ENCODE results near the gene ST8SIA2.

Gene ST8SIA2

DNA sequence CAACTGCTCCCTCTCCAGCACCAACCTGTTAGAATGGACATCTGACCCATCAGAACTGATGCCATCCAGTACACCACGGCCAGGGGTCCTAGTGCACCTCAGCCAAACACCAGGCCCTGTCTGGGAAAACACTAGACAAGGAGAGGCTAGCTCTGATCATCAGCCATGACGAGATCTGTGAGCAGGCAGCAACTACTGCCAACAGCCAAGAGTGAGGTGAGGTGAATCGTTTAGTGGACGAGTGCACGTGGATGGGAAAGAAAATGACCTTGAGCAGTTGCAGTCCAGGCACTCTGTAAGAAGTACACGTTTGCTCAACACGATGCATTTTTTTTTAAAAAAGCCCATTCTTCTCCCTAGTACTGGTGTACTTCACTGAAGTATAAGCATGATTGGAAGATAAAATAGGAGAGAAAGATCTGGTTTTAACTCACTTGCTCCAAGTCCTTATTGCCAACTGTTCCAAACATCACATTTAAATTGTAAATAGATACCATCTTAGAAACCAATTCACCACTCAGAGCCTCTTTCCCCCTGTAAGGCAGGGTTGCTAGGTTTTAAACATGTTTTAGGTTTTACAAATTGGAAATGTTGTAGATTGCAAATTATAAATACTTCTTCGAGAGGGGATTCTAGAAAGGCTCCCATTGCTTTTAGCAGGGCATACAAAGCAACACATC, 5.7 kb downstream of the ST8SIA2 start:
- DNase-seq = no peak

DNA sequence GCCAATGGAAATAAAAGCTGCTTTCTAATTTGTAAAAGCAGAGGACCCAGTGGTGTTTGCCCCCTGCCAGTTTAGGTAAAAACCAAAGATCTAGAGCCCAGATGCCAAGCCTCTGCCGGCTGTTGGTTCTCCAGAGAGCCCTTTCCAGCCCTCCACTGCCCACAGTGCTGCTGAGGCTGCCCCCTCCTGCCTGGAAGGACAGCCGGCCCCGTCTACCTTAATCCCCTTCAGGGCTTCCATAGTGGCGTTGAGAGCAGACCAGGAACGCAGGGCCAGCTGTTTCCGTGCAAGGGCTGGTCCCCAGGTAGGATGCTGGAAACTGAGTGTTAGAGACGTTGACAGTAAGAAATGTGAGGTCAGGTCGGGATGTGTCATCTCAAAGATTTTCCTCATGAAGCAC, 6.9 kb downstream of the ST8SIA2 start:
- DNase-seq = no peak

DNA sequence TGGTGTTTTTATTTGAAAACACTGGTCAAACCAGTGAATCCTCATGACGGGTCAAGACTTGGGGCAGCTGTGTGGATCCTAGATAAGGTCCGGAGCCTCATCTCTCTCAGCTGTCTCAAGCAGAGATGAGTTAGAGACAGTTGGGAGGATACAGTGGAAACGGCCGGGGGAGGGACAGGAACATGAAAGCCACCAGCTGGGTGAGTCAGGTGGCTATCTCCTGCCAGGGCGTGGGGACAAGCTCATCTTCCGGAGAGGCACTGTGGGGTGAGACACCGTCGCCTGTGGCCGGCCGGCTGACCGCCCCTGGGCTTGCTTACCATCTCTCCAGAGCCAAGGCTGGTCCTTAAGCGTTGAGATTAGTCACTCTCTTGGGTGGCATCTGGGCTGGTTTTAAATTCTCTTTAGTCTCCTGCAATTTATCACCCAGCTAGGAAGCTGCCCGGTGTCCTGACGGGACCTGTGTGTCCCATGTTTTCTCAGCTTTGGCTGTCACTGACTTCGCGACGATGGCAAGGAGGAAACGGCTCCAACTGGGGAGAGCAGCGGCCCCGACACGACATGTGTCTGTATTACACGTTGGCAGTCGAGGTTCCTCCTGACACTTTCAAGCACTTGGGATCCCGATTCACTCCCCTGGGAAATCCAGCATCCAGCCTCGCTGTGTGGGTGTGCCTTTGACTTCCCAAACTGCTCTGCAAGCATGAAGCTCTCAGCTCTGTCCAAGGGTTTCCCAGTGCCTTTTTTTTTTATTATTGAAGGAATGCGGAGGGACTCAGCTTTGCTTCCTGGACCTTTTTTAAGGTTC, 7.5 kb downstream of the ST8SIA2 start:
- DNase-seq = no peak

DNA sequence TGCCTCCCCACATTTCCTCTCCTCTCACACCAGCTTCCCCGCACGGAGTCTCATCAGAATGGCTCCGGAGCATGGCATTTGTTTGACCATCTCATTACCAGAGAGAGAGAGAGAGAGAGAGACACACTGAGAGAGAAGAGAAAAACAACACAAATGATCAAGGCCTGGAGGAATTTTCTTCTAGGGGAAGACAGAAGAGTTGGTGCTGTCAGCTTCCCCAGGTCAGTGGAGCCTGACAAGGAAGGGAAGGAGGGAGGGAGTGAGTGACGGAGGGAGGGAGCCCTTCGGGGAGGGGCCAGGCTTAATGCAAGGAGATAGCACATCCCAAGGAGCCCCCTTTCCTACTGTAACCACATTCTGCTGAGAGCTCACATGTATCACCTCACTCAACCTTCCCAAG, 9.1 kb downstream of the ST8SIA2 start:
- DNase-seq = no peak

DNA sequence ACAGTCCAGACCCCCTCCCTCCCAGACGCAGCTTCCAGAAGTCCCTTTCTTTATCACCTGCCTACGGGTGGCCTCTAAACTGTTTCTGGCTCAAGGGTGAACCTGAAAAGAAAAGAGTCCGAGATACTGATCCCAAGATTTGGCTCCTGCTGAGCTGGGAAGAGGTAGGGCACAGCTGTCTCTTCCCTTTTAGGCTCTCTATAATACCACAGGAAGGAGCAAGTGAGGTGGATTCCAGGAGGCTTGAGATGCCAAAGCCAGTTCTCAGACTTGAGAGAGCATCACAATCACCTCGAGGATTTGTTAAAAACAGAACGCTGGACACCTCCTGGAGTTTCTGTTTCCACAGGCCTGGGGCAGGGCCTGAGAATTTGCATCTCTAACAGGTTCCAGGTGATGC, 12.3 kb downstream of the ST8SIA2 start:
- DNase-seq = no peak

DNA sequence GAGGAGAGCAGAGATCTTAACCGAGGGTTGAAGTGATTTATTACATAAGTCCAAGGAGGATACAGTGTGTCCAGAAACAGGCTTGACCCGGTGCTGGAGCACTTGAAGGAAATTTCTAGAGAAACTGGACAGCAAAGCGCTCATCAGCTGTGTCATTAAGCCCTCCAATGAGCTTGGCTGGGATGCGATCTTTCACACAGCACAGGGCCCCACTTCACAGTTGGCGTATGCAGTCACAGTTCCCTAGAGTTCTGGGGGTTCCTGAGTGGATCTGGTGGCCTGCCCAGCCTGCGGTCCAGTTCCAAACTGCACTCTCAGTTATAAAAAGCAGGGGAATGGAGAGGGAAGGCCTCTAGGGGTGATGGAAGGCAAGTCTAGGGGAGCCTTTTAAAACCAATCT, 13.6 kb downstream of the ST8SIA2 start:
- DNase-seq = no peak

DNA sequence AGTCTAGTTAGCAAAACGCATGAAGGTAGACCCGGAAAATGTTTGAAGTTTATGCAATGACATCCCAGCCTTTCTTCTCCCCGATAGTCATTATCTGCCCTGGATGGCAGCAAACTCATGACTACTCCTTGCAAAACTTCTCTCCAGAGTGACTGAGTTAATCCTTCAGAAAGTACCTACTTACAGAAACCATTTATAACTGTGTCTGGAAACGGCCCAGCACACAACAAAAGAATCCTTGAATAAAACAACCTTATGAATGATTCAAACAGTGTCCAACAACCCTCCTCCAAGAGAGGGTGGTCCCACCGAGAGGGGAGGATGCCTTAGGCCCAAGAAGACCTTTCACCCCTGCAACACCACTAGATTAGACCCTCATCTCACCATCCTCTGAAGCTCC, 14.2 kb downstream of the ST8SIA2 start:
- no peak for DNase-seq

DNA sequence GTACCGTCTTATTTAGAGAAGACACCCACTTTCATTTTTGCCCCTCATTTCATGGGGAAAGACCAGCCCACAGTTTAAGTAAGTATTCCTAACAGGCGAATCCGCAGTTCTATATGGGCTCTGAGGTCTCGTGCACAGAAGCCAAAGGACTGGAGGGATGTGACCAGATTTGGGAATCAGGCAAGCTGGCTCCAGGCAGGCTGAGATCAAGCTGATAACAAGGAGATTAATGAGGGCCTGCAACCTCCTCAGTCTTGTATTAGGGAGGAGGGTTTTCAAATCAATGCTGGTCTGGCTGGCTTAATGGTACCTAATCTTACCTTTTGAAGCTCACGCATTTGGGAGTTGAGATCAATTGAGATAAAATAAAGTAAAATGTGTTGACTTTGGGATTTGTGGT, 15.3 kb downstream of the ST8SIA2 start:
- DNase-seq = no peak

DNA sequence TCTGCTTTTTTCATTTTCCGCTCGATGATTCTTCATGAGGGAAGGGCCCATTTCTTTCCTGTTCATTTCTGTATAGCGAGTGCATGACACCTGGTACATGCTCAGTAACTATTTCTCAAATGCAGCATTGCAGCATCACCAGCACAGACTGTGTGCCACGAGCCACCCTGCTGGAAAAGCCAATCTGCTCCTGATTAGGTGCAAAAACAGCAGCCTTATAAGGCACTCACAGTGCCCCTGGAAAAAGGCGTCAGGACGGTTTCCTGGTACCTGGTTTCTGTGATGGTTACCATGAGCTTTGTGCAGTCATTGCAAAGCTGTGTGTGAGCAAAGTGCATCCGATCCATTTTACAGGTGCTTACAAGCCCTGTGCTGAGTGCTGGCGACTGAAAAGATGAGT, 15.8 kb downstream of the ST8SIA2 start:
- DNase-seq = no peak

DNA sequence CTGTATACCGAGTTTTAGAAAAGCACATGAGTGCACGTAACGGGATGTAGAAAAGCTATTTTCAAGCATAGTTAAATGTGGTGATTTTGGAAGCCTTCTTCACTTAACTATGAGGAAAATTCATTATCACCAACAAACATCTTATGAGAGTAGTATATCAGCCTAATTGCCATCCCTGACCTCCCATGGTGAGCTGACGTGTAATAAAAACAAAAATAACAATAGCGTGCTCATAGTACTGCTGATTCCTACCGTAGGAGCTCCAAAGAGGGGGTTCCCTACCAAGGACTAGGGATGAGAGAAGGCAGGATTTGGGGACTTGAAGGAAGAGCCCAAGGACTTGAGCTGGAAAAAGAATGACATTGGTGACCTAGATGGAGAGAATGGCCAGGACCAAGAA, 16.9 kb downstream of the ST8SIA2 start:
- DNase-seq = no peak

DNA sequence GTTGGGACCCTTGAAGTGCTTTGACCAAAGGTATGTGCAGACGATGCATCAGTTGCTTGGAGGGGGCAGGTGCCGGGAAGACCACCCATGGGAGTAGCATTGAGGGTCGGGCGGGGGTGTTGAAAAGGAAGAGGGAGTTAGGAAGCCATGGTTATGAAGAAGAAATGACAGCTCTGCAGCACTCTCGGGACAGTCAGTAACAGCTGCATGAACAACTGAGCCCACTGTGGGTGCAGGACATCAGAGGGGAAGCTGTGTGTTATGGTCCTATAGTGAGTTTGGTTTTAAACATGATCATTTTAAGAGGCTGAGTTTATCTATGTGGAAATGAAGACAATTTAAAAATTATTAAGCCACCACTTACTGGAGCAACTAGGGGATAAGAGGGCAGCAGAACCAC, 17.6 kb downstream of the ST8SIA2 start:
- no peak for DNase-seq

DNA sequence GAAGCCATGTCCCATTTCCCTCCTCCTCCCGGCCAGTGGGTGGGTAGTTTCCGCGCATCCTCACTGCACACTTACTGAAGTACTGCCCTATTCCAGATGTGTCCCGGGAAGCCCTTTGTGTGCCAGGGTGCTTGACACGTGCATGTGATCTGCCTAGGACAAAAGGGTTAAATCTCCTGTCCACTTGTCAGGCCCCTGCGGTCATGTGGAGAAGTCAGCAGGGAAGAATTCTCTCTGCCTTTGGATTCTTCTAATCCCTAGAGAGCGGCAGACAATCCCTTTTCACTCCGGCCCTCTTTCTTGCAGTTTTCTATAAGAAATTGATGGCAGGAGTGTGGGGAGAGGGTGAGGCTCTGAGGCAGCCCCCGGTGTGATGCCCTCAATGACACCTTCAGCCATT, 19.8 kb downstream of the ST8SIA2 start:
- DNase-seq = no peak

DNA sequence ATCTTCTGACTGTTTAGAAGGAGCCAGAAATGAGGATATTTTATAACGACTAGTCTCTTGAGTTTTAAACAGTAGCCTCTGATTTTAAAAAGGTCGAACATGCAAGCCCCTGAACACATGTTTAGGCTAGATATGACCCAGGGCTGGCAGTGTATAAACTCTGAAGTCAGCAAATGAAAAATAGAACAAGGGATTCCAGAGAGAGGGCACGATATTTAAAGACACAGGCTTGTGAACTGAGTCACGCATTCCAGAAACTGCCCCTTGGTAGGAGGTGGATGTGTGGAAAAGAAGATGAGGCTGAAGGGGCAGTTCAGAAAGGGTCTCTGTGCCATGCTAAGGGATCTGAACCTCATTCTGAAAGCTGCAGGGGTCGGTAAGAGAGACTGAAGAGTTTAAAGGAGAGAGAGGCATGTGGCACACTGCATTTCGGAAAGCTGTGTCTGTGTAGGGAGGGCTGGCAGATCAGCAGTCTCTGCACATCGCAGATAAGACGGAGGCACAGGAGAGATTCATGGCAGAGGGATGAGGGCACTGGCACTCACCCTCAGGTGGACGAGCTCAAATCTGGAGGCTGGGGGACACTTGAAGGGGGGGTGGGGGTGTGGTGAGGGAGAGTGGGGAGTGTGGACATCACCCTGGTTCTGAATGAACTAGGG, 22.1 kb downstream of the ST8SIA2 start:
- DNase-seq = no peak

DNA sequence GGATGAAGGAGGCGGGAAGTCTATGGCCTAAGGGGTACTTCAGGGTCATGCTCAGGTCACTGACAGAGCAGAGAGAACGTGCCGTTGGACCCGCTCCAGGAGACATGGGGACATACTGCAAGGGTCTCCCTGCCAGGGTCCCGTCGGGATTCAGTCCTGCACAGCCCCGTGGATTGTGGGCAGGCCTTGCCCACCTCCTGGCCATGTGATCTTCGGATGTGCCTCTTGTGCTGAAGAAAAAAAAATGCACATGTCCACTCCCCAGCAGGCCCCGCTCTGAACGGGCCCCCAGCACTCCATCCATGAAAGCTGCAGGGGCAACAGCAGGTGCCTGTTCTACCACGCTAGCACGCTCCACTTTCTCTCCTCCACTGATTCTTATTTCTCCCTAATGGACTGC, 22.9 kb downstream of the ST8SIA2 start:
- no peak for DNase-seq

DNA sequence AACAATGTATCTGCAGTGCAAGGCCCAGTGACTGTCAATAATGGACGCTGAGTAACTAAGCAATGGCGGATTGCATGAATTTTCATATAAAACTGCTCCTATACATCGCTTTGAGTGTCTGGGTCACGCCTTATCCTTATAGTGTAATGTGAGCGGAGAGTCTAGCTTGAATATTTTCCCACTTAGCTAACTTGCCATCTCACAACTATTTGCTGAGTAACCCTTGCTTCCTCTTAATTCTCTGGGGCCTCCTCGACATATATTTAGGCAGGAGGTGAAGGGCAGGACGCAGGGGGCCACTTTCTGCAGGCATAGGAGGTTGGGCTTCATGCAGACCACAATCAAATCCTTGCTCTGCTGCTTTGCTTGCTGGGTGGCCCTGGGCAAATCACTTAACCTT, 24.0 kb downstream of the ST8SIA2 start:
- DNase-seq = no peak

DNA sequence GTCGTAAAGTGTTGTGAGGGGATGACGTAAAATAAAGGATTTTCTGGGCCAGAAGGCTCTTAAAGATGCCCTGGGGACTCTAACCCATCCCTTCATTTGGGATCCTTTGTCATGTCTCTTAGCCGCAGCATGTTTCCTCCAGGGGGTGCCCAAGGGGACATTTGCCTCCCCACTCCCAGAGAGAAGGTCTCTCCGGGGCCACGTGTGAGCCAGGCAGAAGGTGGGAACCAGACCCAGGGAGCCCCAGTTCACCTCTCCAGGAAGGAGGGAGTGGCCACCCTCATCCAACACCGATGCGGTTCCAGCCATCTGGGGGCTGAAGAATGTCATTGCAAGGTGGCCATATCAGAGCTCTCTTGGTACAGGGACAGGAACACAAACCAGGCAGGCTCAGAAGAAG, 25.2 kb downstream of the ST8SIA2 start:
- DNase-seq = no peak

DNA sequence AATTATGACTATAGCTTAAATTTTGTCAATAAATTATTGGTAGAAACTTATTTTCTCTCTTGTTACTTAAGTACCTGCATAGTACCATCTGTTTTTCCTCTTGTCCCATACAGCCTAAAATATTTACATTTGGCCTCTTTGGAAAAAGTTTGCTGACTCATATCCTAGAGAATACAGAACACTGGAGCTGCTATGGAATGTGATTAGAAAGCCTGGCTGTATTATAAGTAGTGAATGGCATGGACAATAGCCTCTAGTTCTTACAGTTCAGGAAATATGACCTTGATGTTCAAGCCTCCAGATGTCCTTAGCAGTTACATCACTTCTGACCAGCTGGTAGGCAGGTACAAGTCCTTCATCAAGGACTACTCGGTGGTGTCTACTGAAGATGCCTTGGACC, 28.3 kb downstream of the ST8SIA2 start:
- DNase-seq = no peak

DNA sequence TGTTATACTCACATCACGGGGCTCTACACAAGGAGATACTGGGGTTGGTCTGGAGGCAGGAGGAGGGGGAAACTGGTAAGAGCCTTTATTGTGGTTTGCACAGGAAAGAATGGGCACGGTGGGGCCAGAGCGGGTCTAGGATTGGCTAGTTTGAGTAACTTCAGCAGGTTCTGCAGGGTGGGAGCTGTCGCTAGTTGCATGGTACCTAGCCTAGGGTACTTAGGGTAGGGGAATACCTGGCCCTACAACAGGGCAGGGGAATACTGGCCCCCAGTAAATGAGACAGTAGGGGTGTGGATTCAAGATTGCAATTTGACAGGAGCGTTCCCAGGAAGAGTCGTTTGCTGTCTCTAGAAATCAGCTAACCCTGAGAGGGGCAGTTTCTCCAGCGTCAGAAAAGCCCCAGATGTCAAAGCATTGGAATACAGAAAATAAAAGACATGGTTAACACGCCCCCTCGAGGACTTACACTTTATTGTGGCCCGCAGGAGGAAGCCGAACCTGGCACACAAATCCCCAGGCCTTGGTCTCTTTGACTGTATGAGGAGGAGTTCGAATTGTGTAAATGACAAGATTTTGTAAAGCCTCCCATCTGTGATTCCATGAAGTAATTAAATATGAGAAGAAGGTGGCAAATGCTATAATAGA, 32.0 kb downstream of the ST8SIA2 start:
- no peak for DNase-seq

DNA sequence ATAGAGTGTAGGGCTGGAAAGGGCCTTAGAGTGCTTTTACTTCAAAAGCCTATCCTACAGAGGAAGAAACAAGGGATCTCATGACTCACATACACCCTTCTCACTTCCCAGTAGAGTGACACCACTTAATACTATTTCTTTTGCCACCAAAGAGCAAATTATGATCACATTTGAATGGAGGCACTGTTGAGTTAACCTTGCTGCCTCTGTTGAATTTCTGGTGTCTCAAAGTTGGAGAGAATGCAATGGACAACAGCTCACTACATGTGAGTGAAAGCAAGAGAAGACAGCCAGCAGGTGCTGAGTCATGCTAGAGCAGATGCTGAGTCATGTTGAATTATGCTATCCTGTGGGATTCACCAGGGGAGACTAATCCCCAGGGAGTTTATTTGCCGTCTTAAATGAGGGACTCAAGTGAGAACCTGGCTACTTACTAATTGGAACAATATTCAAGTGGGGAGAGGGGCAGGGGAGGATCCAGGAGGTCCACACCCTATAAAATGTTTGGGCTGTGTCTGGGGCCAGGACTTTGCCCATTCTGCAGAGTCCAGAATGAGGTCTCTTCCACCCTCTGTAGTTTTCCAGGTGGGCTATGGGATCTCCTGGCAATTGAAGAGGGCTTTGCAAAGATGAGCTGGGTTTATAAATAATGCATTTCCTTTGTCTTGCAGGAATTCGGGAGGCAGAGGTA, 35.8 kb downstream of the ST8SIA2 start:
- no peak for DNase-seq

DNA sequence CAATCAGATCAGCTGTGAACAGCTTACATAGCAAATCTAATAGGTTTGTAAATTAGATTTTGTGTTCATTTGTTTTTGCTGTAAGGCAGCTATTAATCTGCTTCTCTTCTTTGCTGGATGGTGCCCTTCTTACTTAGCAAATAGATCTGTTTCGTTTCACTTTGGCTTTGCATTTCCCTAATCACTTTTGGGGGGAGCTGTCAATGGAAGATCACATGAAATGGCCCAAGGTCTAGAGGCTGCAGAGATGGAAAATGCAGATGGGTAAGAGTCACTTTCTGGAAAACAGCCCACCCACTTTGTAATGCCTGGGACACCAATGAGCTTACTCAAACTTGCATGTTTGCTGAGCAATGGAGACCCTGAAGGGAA, 36.4 kb downstream of the ST8SIA2 start:
- no peak for DNase-seq

DNA sequence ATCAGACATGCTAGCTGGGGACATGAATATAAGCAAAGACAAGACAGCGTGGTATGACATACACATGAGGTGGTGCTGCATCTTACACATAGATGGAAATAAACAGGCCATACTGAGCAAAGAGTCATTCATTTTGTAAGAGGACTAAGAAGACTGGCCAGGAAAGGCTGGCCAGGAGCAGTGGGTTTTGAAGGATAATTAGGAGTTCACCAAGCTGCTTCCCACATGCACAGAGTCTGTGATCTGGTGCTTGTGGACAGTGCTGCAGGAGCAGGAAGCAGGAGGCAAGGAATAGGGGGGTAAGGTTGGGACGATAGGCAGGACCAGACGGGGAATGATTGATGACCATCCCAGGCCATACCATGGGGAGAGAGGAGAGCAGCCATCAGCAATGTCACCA, 41.5 kb downstream of the ST8SIA2 start:
- DNase-seq = no peak

DNA sequence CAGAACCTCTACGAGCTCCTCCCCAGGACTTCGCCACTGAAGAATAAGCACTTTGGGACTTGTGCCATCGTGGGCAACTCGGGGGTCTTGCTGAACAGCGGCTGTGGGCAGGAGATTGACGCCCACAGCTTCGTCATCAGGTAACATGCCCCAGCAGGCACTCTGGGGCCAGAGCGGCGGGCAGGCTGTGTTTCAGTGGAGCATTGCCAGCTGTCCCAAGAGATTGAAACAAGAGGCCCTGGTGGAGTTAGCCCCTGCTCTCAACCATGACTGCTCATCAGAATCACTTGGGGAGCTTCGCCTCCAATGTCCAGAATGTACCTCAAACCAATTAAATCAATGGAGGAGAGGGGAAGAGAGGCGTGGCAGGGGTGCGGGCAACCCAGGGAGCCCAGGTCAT, 44.8 kb downstream of the ST8SIA2 start:
- no peak for DNase-seq

DNA sequence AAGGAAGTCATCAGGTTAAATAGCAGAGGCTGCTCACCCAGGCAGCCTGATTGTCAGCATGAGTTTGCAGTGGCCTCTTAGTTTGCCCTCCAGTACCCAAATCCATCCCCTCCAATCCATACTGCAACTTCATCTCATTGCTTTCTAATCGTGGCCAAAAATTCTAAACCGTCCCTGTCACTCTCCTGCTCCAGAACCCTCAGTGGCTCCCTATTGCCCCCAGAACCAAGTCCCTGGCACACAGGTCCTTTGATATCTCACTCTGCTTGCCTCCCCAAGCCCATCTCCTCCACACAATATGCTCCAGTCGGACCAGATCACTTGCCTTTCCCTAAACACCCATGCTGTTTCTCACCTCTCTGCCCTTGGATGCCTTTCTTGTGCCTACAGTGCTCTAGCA, 49.7 kb downstream of the ST8SIA2 start:
- DNase-seq = no peak

All from stimulated activated CD8-positive, alpha-beta memory T cell treated with anti-CD3 and anti-CD28 coated beads, Interleukin-4, amount 100 ng/mL, for 48 hours (primary cell).